ENCODE results near the gene TRIM9.

TRIM9 gene

DNA sequence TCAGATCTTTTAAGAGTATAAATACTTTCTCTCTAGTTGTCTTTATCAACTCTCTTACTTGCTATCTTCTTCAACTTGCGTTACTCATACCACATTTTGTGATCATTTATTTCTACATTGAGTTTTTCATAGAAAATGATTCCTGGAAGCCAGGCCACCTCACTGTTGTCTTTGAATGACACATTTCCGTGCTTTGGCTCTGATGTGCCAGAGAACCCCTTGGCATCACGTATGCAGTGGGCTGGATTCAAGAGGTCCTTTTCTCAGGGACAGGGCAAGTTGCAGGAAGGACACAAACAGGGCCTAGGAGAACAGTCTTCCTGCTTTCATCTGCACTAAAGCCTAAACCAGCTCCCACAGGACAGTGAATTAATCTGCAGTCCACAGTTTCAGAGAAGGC, 80.3 kb downstream of the TRIM9 start:
- Histone ChIP-seq H3K9ac (ENCODE audit: low read depth, low read length) (no peak overlapping the region), H3K27me3 (ENCODE audit: insufficient read depth, low read length) (no peaks in the 10 kb centered on the region), H3K27ac (ENCODE audit: low read length) (no peak overlapping the region), H3K4me3 (ENCODE audit: low read length) (no peak overlapping the region), H3K4me1 (ENCODE audit: insufficient read depth, low read length) (no peaks in the 10 kb centered on the region), H3K9me3 (ENCODE audit: insufficient read depth, low read depth, low read length) (peaks cover 7% of the 10 kb centered on the region), H3K36me3 (ENCODE audit: insufficient read depth, low read depth, low read length) (no peaks in the 10 kb centered on the region)

DNA sequence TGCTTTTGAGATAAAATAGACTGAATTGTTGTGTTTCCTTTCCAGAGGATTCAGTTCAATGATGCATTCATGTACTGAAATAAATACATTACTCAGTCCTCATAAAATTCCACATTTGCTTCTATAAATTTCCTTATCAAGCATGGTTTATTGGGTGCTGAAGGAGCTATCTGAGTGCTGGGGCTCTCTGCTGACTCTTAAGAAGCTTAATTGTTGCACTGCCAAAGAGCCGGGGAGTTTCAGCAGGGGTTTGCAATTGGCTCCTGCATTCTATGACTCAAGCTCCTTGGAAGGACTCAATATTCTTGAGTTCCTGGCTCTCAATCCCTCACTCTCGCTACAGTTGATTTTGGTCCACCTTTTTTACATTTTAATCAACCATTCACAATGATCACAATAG, 80.8 kb downstream of the TRIM9 start:
- Histone ChIP-seq H3K36me3 (ENCODE audit: insufficient read depth, low read depth, low read length) (no peaks in the 10 kb centered on the region), H3K9me3 (ENCODE audit: insufficient read depth, low read depth, low read length) (peaks cover 7% of the 10 kb centered on the region), H3K27ac (ENCODE audit: low read length) (no peak overlapping the region), H3K4me1 (ENCODE audit: insufficient read depth, low read length) (no peaks in the 10 kb centered on the region), H3K27me3 (ENCODE audit: insufficient read depth, low read length) (no peaks in the 10 kb centered on the region), H3K4me3 (ENCODE audit: low read length) (no peak overlapping the region), H3K9ac (ENCODE audit: low read depth, low read length) (no peak overlapping the region)

DNA sequence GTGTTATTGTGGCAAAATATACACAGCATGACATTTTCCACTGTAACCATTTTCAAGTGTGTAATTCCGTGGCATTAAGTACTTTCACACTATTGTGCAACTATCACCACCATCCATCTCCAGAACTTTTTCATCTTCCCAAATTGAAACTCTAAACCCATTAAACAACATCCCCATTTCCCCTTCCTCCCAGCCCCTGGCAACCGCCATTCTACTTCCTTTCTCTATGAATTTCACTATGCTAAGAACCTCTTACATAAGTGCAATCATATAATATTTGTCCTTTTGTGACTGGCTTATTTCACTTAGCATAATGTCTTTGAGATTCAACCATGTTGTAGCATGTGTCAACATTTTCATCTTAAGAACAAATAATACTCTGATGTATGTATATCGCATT, 82.8 kb downstream of the TRIM9 start:
- H3K27ac ChIP-seq (ENCODE audit: low read length), result no peak overlapping the region
- H3K4me1 ChIP-seq (ENCODE audit: insufficient read depth, low read length), result no peaks in the 10 kb centered on the region
- H3K9me3 ChIP-seq (ENCODE audit: insufficient read depth, low read depth, low read length), result peaks cover 6% of the 10 kb centered on the region
- no peaks in the 10 kb centered on the region for H3K36me3 ChIP-seq (ENCODE audit: insufficient read depth, low read depth, low read length)
- no peak overlapping the region for H3K9ac ChIP-seq (ENCODE audit: low read depth, low read length)
- no peak overlapping the region for H3K4me3 ChIP-seq (ENCODE audit: low read length)
- H3K27me3 ChIP-seq (ENCODE audit: insufficient read depth, low read length), result no peaks in the 10 kb centered on the region

DNA sequence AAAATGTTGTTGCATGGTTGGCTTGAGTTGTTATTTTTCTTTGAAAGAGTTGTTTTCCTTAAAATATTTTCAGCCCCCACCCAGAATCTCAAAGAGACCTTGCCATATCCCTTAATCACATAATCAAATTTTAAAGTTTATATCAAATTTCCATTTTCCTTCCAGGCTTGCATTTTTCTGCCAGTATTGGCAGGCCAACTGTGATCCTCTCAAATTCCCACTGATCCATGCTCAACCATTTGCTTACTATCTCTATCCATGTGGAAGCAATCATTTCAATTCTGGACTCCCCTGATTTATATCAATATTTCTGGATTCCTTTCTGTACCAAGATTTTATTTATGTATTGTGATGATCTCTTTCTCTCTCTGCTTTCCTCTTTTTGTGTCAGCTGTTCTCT, 86.5 kb downstream of the TRIM9 start:
- Histone ChIP-seq H3K9ac (ENCODE audit: low read depth, low read length) (no peak overlapping the region), H3K4me3 (ENCODE audit: low read length) (no peak overlapping the region), H3K27ac (ENCODE audit: low read length) (no peak overlapping the region), H3K4me1 (ENCODE audit: insufficient read depth, low read length) (no peaks in the 10 kb centered on the region), H3K27me3 (ENCODE audit: insufficient read depth, low read length) (no peaks in the 10 kb centered on the region), H3K36me3 (ENCODE audit: insufficient read depth, low read depth, low read length) (no peaks in the 10 kb centered on the region), H3K9me3 (ENCODE audit: insufficient read depth, low read depth, low read length) (no peaks in the 10 kb centered on the region)

DNA sequence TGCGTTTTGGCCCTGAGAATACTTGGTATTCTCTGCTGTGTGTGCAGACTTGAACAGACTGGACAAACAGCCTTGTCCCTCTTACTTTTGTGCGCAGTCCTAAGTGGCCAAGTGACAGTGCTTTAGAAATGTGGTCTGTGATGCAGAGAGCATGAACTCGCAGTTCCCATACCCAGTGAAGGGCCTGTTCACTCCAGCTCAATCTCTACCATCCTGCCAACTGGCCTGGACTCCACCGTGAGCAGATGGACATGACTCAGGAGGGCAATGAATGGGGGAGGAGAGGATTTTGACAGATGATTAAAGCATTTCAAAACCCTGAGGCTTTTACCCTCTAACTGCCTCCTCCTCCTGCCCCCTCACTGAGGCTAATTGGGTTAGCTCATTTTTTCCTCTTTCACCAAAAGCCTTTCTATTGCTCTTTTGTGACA, 88.1 kb downstream of the TRIM9 start:
- H3K4me1 ChIP-seq (ENCODE audit: insufficient read depth, low read length), result no peaks in the 10 kb centered on the region
- H3K27ac ChIP-seq (ENCODE audit: low read length), result no peak overlapping the region
- H3K36me3 ChIP-seq (ENCODE audit: insufficient read depth, low read depth, low read length), result no peaks in the 10 kb centered on the region
- no peak overlapping the region for H3K9ac ChIP-seq (ENCODE audit: low read depth, low read length)
- no peaks in the 10 kb centered on the region for H3K9me3 ChIP-seq (ENCODE audit: insufficient read depth, low read depth, low read length)
- H3K4me3 ChIP-seq (ENCODE audit: low read length), result no peak overlapping the region
- H3K27me3 ChIP-seq (ENCODE audit: insufficient read depth, low read length), result no peaks in the 10 kb centered on the region

DNA sequence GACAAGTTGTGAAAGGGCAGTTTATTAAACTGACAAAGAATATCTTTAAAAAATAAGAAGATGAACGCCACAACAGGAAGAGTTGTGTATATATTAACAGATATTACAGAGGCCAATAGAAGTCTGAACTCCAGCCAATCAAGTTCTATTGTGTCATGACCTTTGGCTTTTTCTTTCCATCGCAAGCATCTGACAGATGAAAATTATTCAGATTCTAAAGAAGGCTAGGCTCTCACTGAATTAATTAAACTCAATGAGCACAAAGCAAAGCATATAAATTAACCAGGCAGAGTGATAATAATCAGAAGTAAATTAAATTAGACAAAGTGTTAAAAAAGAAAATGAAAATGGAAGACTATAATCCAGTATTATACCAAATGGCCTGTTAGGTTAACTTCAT, 88.6 kb downstream of the TRIM9 start:
- no peak overlapping the region for H3K4me3 ChIP-seq (ENCODE audit: low read length)
- H3K9ac ChIP-seq (ENCODE audit: low read depth, low read length), result no peak overlapping the region
- no peaks in the 10 kb centered on the region for H3K4me1 ChIP-seq (ENCODE audit: insufficient read depth, low read length)
- H3K9me3 ChIP-seq (ENCODE audit: insufficient read depth, low read depth, low read length), result no peaks in the 10 kb centered on the region
- H3K27ac ChIP-seq (ENCODE audit: low read length), result no peak overlapping the region
- H3K36me3 ChIP-seq (ENCODE audit: insufficient read depth, low read depth, low read length), result no peaks in the 10 kb centered on the region
- H3K27me3 ChIP-seq (ENCODE audit: insufficient read depth, low read length), result no peaks in the 10 kb centered on the region

DNA sequence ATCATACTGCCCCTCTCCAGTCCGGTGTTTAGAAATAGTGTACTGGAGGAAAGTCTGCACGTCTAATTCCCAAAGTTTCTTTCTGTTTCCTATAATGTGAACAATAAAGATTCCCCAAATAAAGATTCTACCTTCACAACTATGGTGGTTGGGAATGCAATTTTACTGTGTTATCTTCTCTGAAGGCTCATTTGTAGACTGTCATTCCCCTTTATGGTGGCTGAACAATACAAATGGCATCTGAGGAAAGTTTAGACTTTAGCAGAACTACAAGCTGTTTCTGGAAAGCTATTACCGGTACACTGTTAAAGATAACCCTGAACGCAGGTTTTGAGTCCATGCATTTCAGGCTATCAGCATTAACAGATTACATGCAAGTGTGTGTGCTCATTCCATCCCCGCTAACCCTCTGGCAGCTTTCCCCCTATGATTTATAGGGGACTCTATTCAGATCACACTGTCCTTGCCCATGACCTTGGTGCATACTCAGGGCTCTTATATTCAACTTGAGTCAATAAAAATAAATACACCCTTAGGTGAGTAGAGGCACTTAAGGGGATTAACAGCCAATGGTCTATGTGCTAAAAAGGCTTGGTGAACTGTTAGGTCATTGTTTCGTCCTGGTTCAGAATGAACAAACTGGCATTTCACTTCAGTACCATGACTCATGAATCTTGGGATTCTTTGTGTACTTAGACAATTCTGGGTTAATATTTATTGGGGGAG, 89.9 kb downstream of the TRIM9 start:
- H3K9ac ChIP-seq (ENCODE audit: low read depth, low read length), result no peak overlapping the region
- H3K4me3 ChIP-seq (ENCODE audit: low read length), result no peak overlapping the region
- no peaks in the 10 kb centered on the region for H3K9me3 ChIP-seq (ENCODE audit: insufficient read depth, low read depth, low read length)
- no peaks in the 10 kb centered on the region for H3K36me3 ChIP-seq (ENCODE audit: insufficient read depth, low read depth, low read length)
- no peak overlapping the region for H3K27ac ChIP-seq (ENCODE audit: low read length)
- H3K4me1 ChIP-seq (ENCODE audit: insufficient read depth, low read length), result no peaks in the 10 kb centered on the region
- no peaks in the 10 kb centered on the region for H3K27me3 ChIP-seq (ENCODE audit: insufficient read depth, low read length)

DNA sequence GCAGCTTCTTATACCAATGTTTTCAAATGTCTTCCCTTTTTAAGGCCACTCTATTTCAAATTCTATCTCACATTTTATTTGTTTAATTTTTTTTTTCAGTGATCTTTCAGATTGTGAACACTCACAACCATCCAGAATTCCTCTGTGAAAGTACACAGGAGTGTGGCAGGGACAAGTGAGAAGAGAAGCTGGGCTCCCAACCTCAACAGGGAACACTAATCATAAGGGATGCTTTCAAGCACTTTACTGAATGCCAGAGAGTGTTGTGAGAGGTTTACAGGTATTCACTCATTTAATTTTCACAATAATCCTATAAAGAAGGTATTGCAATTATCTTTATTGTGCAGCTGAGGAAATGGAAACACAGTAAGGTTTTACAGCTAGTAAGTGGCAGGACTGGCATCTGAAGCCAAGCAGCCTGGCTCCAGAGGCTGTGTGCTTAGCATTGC, 90.5 kb downstream of the TRIM9 start:
- no peaks in the 10 kb centered on the region for H3K4me1 ChIP-seq (ENCODE audit: insufficient read depth, low read length)
- no peaks in the 10 kb centered on the region for H3K9me3 ChIP-seq (ENCODE audit: insufficient read depth, low read depth, low read length)
- H3K27me3 ChIP-seq (ENCODE audit: insufficient read depth, low read length), result no peaks in the 10 kb centered on the region
- H3K9ac ChIP-seq (ENCODE audit: low read depth, low read length), result no peak overlapping the region
- no peak overlapping the region for H3K27ac ChIP-seq (ENCODE audit: low read length)
- H3K4me3 ChIP-seq (ENCODE audit: low read length), result no peak overlapping the region
- H3K36me3 ChIP-seq (ENCODE audit: insufficient read depth, low read depth, low read length), result no peaks in the 10 kb centered on the region

DNA sequence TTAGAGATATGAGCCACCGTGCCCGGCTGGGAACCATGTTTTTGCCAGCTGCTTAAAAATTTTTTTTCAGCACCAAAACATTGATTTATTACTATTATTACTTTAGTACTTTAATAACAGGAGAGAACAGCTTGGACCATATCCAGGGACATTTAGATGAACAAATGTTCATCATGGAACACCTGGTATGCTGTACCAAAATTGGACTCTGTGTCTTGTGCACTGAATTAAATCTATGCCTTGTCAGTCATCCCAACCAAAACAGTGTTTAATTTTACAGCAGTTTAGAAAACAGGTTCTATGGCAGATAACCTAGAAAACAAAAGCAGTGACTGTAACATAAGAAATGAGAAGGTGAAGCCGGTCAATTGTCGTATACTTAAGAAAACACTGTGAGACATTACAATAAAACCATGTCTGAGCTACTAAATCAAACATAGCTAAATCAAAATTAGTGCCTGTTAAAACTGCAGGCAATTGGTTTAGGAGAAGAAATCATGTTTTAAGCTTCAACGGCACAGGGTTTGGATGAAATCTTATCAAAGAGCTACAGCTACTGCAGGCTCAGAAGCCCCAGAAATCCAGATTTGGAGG, 92.4 kb downstream of the TRIM9 start:
- Histone ChIP-seq H3K27me3 (ENCODE audit: insufficient read depth, low read length) (no peaks in the 10 kb centered on the region), H3K9me3 (ENCODE audit: insufficient read depth, low read depth, low read length) (no peaks in the 10 kb centered on the region), H3K4me3 (ENCODE audit: low read length) (no peak overlapping the region), H3K27ac (ENCODE audit: low read length) (no peak overlapping the region), H3K9ac (ENCODE audit: low read depth, low read length) (no peak overlapping the region), H3K4me1 (ENCODE audit: insufficient read depth, low read length) (no peaks in the 10 kb centered on the region), H3K36me3 (ENCODE audit: insufficient read depth, low read depth, low read length) (no peaks in the 10 kb centered on the region)

DNA sequence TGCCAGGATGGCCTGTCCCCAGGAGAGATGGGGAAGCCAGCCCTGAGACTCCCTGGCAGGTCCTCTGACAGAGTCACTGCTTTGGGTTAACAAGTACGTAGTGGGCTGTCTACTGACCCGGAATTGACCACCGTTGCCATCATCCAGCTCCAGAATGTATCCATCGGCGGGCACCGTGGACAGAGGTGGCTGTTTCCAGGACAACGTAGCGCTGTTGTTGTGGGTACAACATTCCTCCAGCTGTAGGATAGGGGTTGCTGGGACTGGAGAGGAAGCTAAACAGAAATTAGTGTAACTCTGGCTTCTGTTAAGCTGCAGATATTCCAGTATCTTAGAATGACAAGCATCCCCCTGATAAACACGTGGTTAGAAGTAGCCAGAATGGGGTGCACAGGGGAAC, 94.3 kb downstream of the TRIM9 start:
- H3K9ac ChIP-seq (ENCODE audit: low read depth, low read length), result no peak overlapping the region
- no peaks in the 10 kb centered on the region for H3K36me3 ChIP-seq (ENCODE audit: insufficient read depth, low read depth, low read length)
- H3K27ac ChIP-seq (ENCODE audit: low read length), result no peak overlapping the region
- H3K4me3 ChIP-seq (ENCODE audit: low read length), result no peak overlapping the region
- no peaks in the 10 kb centered on the region for H3K9me3 ChIP-seq (ENCODE audit: insufficient read depth, low read depth, low read length)
- H3K4me1 ChIP-seq (ENCODE audit: insufficient read depth, low read length), result no peaks in the 10 kb centered on the region
- H3K27me3 ChIP-seq (ENCODE audit: insufficient read depth, low read length), result no peaks in the 10 kb centered on the region

DNA sequence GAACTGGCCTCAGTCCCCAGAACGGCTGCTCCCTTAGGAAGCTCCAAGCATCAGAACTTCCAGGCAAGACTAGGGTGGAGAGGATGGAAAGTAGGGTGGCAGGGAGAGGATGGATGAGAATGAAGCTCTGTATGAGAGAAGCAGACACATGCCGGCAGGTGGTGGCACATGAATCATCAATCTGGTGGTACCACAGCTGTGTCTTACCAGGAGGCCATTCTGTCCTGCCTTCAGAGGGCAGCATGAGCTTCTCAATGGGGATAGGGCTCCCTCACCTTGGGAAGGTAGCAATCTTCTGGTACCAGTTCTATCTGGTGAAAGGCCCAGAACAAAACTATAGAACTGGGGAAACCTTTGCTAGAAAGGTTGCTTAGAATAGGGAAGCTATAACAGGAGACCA, 95.2 kb downstream of the TRIM9 start:
- H3K27ac ChIP-seq (ENCODE audit: low read length), result no peak overlapping the region
- no peaks in the 10 kb centered on the region for H3K4me1 ChIP-seq (ENCODE audit: insufficient read depth, low read length)
- no peak overlapping the region for H3K4me3 ChIP-seq (ENCODE audit: low read length)
- H3K36me3 ChIP-seq (ENCODE audit: insufficient read depth, low read depth, low read length), result no peaks in the 10 kb centered on the region
- no peak overlapping the region for H3K9ac ChIP-seq (ENCODE audit: low read depth, low read length)
- H3K27me3 ChIP-seq (ENCODE audit: insufficient read depth, low read length), result no peaks in the 10 kb centered on the region
- no peaks in the 10 kb centered on the region for H3K9me3 ChIP-seq (ENCODE audit: insufficient read depth, low read depth, low read length)

DNA sequence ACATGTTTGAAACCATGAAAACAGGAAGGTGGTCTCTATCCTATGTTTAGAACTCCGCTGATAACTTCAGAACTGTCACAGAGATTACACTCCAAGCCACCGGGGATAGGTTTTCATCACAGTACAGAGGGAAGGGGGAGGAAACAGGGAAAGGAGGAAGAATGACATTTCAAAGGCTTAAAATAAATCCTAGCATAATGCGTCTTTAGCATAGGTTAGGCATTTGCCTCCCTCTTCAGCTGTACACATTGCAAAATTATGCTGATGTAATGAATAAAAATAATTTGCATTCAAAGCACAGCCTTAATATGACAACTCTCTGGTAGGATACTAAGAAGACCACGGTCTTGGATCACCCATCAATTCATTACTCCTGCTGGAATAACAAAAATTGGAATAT, 96.3 kb downstream of the TRIM9 start:
- H3K4me1 ChIP-seq (ENCODE audit: insufficient read depth, low read length), result no peaks in the 10 kb centered on the region

More for the DNA sequence above, 96.3 kb downstream of the TRIM9 start:
- Histone ChIP-seq H3K27ac (ENCODE audit: low read length) (no peak overlapping the region), H3K4me3 (ENCODE audit: low read length) (no peak overlapping the region), H3K36me3 (ENCODE audit: insufficient read depth, low read depth, low read length) (no peaks in the 10 kb centered on the region), H3K9ac (ENCODE audit: low read depth, low read length) (no peak overlapping the region), H3K27me3 (ENCODE audit: insufficient read depth, low read length) (no peaks in the 10 kb centered on the region), H3K9me3 (ENCODE audit: insufficient read depth, low read depth, low read length) (no peaks in the 10 kb centered on the region)
